Prostate gland (tissue), 2 donors: Measurements from ENCODE around the gene MKLN1. TPM values are rescaled to one million over a fixed set of nuclear protein-coding genes. Genes with fewer than 3 reads are reported as not detected.
A peak's percentile ranks its signal among the peaks of the same experiment; 100 is the strongest.

Experiments
- DNase-seq: peaks from one replicate; pipeline ENCODE4 v3.0.0-alpha.2; 2019; ENCODE audit warnings: low spot score
- H3K27ac ChIP-seq, 2 donors: fragments of 200-600 bp; sonication (generic); 2 replicates each; pipeline ENCODE4 v1.5.1; 2017 to 2019
- H3K27me3 ChIP-seq: fragments of 200-600 bp; sonication (generic); replicated peaks from 2 replicates; pipeline ENCODE4 v1.5.1; 2019; ENCODE audit not compliant: insufficient read depth
- H3K36me3 ChIP-seq, 2 donors: fragments of 200-600 bp; sonication (generic); 1 replicate in 1 of 2; 2 replicates in 1 of 2; pipeline versions ENCODE4 v1.5.1 to v1.8.1; 2017 to 2019
- H3K4me1 ChIP-seq: fragments of 200-600 bp; sonication (generic); replicated peaks from 2 replicates; pipeline ENCODE4 v1.5.1; 2019
- H3K4me3 ChIP-seq, 2 donors: fragments of 200-600 bp; sonication (generic); 2 replicates each; pipeline ENCODE4 v1.5.1; 2017 to 2019
- H3K9me3 ChIP-seq: fragments of 200-600 bp; sonication (generic); 2 replicates; pipeline ENCODE4 v1.5.1; 2017
- CTCF ChIP-seq, 4 experiments: fragments of 200-600 bp in 2 of 4; fragments of 450-650 bp in 2 of 4; sonication (generic) in 2 of 4; IDR thresholded peaks; 1 replicate in 3 of 4; 2 replicates in 1 of 4; pipeline ENCODE4 v1.5.1; 2016 to 2019; ENCODE audit warnings: antibody characterized with exemption in 4 of 4, mild to moderate bottlenecking in 2 of 4, moderate library complexity in 2 of 4
- POLR2A ChIP-seq: fragments of 450-650 bp; IDR thresholded peaks from one replicate; pipeline ENCODE4 v1.6.1; 2016; ENCODE audit warnings: antibody characterized with exemption, mild to moderate bottlenecking
- POLR2AphosphoS5 ChIP-seq: sonication (generic); formaldehyde crosslinking; IDR thresholded peaks from one replicate; pipeline ENCODE4 v1.6.1; 2017; ENCODE audit warnings: antibody characterized with exemption
- WGBS: methylation state at CpG from one replicate; pipeline ENCODE4 v1.1.5; 2018; 5-methylcytosine and 5-hydroxymethylcytosine counted together
- intact Hi-C: fragments of 100-400 bp; cut with DNase I; formaldehyde crosslinking; loops from one replicate; pipeline ENCODE4 v1.14.2; 2022
- total RNA-seq, 2 donors: library from RNA; depleted of rRNA; stranded (reverse); fragments of >200 nt; gene quantifications; one replicate each; pipeline ENCODE4 v1.1.0, GENCODE V29; 2016

MKLN1 gene
- total RNA-seq, 2 donors from 2014 or later: 53.1 to 58.1 TPM

DNA sequence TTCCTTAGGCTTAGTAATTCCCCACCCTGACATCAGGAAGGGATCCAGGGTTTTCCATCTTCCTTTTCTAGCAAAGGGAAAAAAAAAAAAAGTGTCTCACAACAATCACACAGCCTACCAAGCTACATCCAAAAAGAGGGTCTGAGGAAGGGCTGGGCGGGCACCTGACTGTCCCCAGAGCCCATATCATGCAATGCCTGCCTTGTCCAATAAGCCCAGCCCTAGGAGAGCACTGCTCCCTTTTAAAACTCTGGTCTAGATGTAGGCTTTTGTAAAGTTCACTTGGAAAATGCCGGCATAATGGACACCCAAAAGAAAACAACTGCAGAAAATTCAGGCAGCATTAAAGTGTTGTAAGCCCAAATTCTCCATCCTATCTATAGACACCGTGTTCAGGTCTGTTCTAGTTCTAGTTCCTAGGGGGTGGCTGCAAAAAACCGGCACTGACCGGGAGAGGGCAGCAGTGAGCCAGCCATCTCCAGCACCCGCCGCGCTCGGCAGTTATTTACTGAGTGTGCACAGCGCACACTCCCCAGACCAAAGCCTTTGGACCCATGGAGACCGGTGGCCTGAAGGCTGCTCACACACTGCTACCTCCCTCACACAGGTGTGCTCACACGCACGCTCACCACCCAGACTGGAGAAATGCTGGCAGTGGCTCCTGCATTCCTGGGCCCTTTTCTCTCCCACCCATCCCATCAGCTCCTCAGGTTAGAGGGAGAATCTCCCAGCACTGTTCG lies 180.1 kb downstream of the MKLN1 start:
- intact Hi-C loops: loop anchor here (2.0 to 10.0 kb wide), 2 partner anchors 147 to 403 kb away; no protein-coding TSS in a partner anchor
- Histone ChIP-seq H3K9me3 (no peaks in the 10 kb centered on the region), H3K27ac (no peak overlapping the region), H3K36me3 (no peaks in the 10 kb centered on the region), H3K27me3 (no peaks in the 10 kb centered on the region), H3K4me3 (no peak overlapping the region), H3K4me1 (no peaks in the 10 kb centered on the region)
- DNase-seq: peak; percentile 80
- 19% methylated on average over 14 of the region's 14 CpGs for WGBS
- TF ChIP-seq CTCF (IDR thresholded peaks at IDR 0.05): peak; percentile 87 to 89 (median 88)
- no peak for TF ChIP-seq POLR2A
- no peak for TF ChIP-seq POLR2AphosphoS5

DNA sequence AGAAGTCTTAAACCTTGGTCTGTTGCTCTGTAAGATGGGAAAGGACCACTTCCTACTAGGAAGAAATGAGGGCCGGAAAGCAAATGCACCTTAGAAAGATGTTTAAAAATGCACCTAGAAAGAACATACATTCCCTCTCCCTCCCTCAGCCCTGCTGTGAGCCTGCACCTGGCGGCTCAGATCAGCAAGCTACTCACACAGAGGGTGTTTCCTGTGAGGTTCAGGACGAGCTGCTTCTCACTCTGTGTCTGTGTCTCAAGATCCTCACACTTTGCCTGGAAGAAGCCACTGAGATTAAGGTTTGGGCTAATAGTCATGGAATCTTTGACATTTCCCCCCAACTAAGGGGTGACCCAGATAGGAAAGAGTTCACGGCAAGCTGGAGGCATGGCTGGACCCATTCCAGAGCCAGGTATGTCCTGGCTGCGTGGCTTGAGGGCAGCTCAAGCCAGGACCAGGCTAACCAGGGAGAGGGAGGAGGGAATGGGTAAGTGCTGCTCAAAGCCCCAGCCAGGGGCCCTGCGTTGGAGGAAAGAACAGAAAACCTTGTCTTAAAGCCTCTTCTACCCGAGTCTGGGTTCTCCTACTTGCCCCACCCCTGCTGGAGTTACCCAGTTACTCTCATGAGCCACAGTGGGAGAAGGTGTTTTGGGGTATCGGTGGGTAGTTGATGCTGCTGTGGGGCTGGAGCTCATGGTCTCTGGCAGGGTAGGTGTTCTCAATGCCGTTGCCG lies 181.2 kb downstream of the MKLN1 start:
- H3K27ac ChIP-seq: no peak overlapping the region
- TF ChIP-seq POLR2AphosphoS5: no peak
- no peak for TF ChIP-seq CTCF (IDR thresholded peaks at IDR 0.05)
- no peak for TF ChIP-seq POLR2A
- no peak overlapping the region for H3K4me3 ChIP-seq
- no peaks in the 10 kb centered on the region for H3K9me3 ChIP-seq
- DNase-seq: no peak
- 68% methylated on average over 10 of the region's 10 CpGs for WGBS
- no peaks in the 10 kb centered on the region for H3K4me1 ChIP-seq
- intact Hi-C loops: loop anchor here (10.0 kb wide), 1 partner anchor 404 kb away; no protein-coding TSS in a partner anchor
- H3K27me3 ChIP-seq: no peaks in the 10 kb centered on the region
- H3K36me3 ChIP-seq: no peaks in the 10 kb centered on the region

DNA sequence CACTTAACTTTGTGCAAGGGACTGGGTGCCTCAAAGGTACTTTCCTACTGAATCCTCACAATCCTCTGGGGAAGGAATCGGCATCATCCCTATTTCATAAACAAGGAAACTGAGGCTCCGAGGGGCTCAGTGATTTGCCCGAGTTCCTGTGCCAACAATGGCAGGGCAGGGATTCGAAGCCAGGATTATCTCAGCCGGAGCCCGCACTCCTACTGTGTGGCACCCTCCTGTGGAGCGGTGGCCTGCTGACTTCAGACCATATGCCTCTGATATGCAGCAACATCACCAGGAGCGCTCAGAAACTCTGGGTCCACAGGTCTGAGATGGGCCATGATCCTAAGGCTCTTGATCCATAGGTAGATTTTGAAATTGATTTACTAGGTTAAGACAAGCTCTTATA lies 182.1 kb downstream of the MKLN1 start:
- no peak for DNase-seq
- TF ChIP-seq CTCF (IDR thresholded peaks at IDR 0.05): no peak
- TF ChIP-seq POLR2AphosphoS5: no peak
- no peak for TF ChIP-seq POLR2A

DNA sequence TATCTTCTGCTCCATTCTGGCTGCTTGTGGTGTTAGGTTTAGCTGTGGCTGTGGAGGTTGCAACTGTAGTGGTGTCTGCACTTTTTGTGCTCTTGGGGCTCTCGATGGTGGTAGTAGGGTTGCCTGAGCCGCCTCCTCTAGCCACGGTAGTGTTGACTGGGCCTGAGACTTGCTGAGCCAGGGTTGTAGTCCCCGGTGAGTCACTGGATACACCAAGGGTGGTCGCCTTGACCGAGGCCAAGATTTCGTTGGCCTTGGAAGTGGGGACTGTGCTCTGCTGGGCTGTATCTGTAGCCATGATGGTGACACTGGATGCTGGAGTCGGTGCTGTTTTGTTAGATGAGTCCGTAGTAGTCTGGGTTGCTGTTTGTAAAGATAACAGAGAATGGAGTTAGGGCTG lies 183.4 kb downstream of the MKLN1 start:
- WGBS: 79% methylated on average over 8 of the region's 9 CpGs
- intact Hi-C loops: no loop called here
- Histone ChIP-seq H3K27ac (no peak overlapping the region), H3K4me1 (no peaks in the 10 kb centered on the region), H3K4me3 (no peak overlapping the region), H3K9me3 (no peaks in the 10 kb centered on the region), H3K36me3 (no peaks in the 10 kb centered on the region), H3K27me3 (no peaks in the 10 kb centered on the region)
- TF ChIP-seq POLR2AphosphoS5: no peak
- no peak for TF ChIP-seq POLR2A
- TF ChIP-seq CTCF (IDR thresholded peaks at IDR 0.05): no peak
- DNase-seq: no peak

More for the DNA sequence above, 182.1 kb downstream of the MKLN1 start:
- 97% methylated on average over 8 of the region's 8 CpGs for WGBS
- H3K4me3 ChIP-seq: no peak overlapping the region
- no peaks in the 10 kb centered on the region for H3K27me3 ChIP-seq
- H3K36me3 ChIP-seq: no peaks in the 10 kb centered on the region
- H3K9me3 ChIP-seq: no peaks in the 10 kb centered on the region
- H3K27ac ChIP-seq: no peak overlapping the region
- intact Hi-C loops: loop anchor here (10.0 kb wide), 1 partner anchor 405 kb away; no protein-coding TSS in a partner anchor
- H3K4me1 ChIP-seq: no peaks in the 10 kb centered on the region
